Activated CD4-positive, alpha-beta T cell treated with anti-CD3 and anti-CD28 coated beads for 36 hours (primary cell): ENCODE results near the gene MCAM. TPM values are rescaled to one million over a fixed set of nuclear protein-coding genes. Genes with fewer than 3 reads are reported as not detected.
A peak's percentile ranks its signal among the peaks of the same experiment; 100 is the strongest.

Source experiments
- ATAC-seq: fragments of 200-7000 bp; cut with Tn5 transposase; one replicate; pipeline ENCODE4 v1.10.0; 2021; ENCODE audit warnings: mild to moderate bottlenecking, moderate library complexity
- CTCF ChIA-PET: fragments of 350-600 bp; sonication (Branson Sonifier 250); formaldehyde crosslinking; loops from one replicate; lab custom pipeline; 2021; ENCODE audit warnings: antibody characterized with exemption; lab: Charles Lee
- POLR2A ChIA-PET: fragments of 350-600 bp; sonication (Branson Sonifier 250); formaldehyde crosslinking; loops from one replicate; lab custom pipeline; 2021; ENCODE audit warnings: antibody characterized with exemption, inconsistent platforms; lab: Charles Lee
- DNase-seq: peaks from one replicate; pipeline ENCODE4 v3.0.0-alpha.2; 2020
- H3K27ac Mint-ChIP-seq: one replicate; pipeline ENCODE4 v1.8.0; 2021; ENCODE audit warnings: mixed read lengths
- H3K27me3 Mint-ChIP-seq: one replicate; pipeline ENCODE4 v1.8.0; 2021; ENCODE audit warnings: mixed read lengths
- H3K36me3 Mint-ChIP-seq: one replicate; pipeline ENCODE4 v1.8.0; 2021; ENCODE audit warnings: low read depth, mixed read lengths
- H3K4me1 Mint-ChIP-seq: one replicate; pipeline ENCODE4 v1.8.0; 2021; ENCODE audit warnings: mixed read lengths
- H3K4me3 Mint-ChIP-seq: one replicate; pipeline ENCODE4 v1.8.0; 2021; ENCODE audit warnings: mild to moderate bottlenecking, moderate library complexity, mixed read lengths
- H3K9me3 Mint-ChIP-seq: one replicate; pipeline ENCODE4 v1.8.0; 2021; ENCODE audit warnings: low read depth, mixed read lengths
- intact Hi-C, 2 experiments: fragments of 100-400 bp; cut with DNase I in 1 of 2; cut with micrococcal nuclease in 1 of 2; formaldehyde crosslinking; loops; one replicate each; pipeline versions ENCODE4 v1.14.2 to v1.15.1; 2022 to 2024; cut with DNase I, micrococcal nuclease
- total RNA-seq, 2 experiments: library from RNA; stranded (reverse); gene quantifications; one replicate each; pipeline ENCODE4 v1.2.3, GENCODE V29; 2021

Gene MCAM
- total RNA-seq, 2 experiments from 2014 or later = 6.8 to 6.9 TPM

- POLR2A ChIA-PET = interaction anchor here (0.5 to 0.8 kb wide), 2 partner anchors 18 to 27 kb away, joined by 3 to 4 read pairs; partner anchors contain the start of gene RNF26
- CTCF ChIA-PET = interaction anchor here (0.6 to 3.3 kb wide), 11 partner anchors 8 to 49 kb away, joined by 3 to 20 read pairs (median 4); no protein-coding TSS in a partner anchor
- ATAC-seq = no peak
- Mint-ChIP-seq H3K36me3 (peaks cover 27% of the 10 kb centered on the region), H3K9me3 (no peaks in the 10 kb centered on the region), H3K27ac (peak overlapping the region; percentile 95), H3K4me1 (peaks cover 27% of the 10 kb centered on the region), H3K4me3 (no peak overlapping the region), H3K27me3 (no peaks in the 10 kb centered on the region)
- intact Hi-C loops = no loop called here
- no peak for DNase-seq
Measured at GRCh38 chr11:119307219-119307618, 9.7 kb downstream of the MCAM start.

GRCh38 chr11:119306373-119306890 lies 10.5 kb downstream of the MCAM start:
- H3K9me3 Mint-ChIP-seq = no peaks in the 10 kb centered on the region
- H3K27me3 Mint-ChIP-seq = no peaks in the 10 kb centered on the region
- peak overlapping the region; percentile 42 for H3K4me3 Mint-ChIP-seq
- ChIA-PET POLR2A (interaction anchor here (0.8 kb wide), 1 partner anchor 15 kb away, joined by 3 read pairs; no protein-coding TSS in a partner anchor), CTCF (interaction anchor here (0.7 to 3.3 kb wide), 7 partner anchors 9 to 38 kb away, joined by 3 to 20 read pairs (median 5); no protein-coding TSS in a partner anchor)
- H3K4me1 Mint-ChIP-seq = peaks cover 27% of the 10 kb centered on the region
- peak; percentile 66 for DNase-seq
- H3K27ac Mint-ChIP-seq = peak overlapping the region; percentile 95
- intact Hi-C loops = no loop called here
- peak; percentile 95 for ATAC-seq
- peaks cover 31% of the 10 kb centered on the region for H3K36me3 Mint-ChIP-seq

GRCh38 chr11:119305556-119306372 lies 11.2 kb downstream of the MCAM start:
- CTCF ChIA-PET = interaction anchor here (0.7 to 3.3 kb wide), 4 partner anchors 17 to 38 kb away, joined by 3 to 20 read pairs (median 6); no protein-coding TSS in a partner anchor
- H3K9me3 Mint-ChIP-seq = no peaks in the 10 kb centered on the region
- peak overlapping the region; percentile 28 for H3K4me3 Mint-ChIP-seq
- intact Hi-C loops = no loop called here
- no peak for ATAC-seq
- peak overlapping the region; percentile 95 for H3K27ac Mint-ChIP-seq
- H3K4me1 Mint-ChIP-seq = peaks cover 27% of the 10 kb centered on the region
- DNase-seq = no peak
- POLR2A ChIA-PET = interaction anchor here (0.8 kb wide), 1 partner anchor 15 kb away, joined by 3 read pairs; no protein-coding TSS in a partner anchor
- no peaks in the 10 kb centered on the region for H3K27me3 Mint-ChIP-seq
- peaks cover 31% of the 10 kb centered on the region for H3K36me3 Mint-ChIP-seq

GRCh38 chr11:119303227-119303718 lies 13.7 kb downstream of the MCAM start:
- Mint-ChIP-seq H3K36me3 (peaks cover 45% of the 10 kb centered on the region), H3K4me1 (peaks cover 27% of the 10 kb centered on the region), H3K4me3 (no peak overlapping the region), H3K27me3 (no peaks in the 10 kb centered on the region), H3K27ac (no peak overlapping the region), H3K9me3 (no peaks in the 10 kb centered on the region)
- ATAC-seq = no peak
- CTCF ChIA-PET = interaction anchor here (1.2 to 1.3 kb wide), 3 partner anchors 11 to 34 kb away, joined by 3 to 5 read pairs (median 3); no protein-coding TSS in a partner anchor
- POLR2A ChIA-PET = no interaction called here
- intact Hi-C loops = no loop called here
- DNase-seq = no peak

GRCh38 chr11:119300198-119300964 lies 16.5 kb downstream of the MCAM start:
- H3K4me1 Mint-ChIP-seq = peaks cover 8% of the 10 kb centered on the region
- no peak for DNase-seq
- H3K9me3 Mint-ChIP-seq = no peaks in the 10 kb centered on the region
- CTCF ChIA-PET = interaction anchor here (0.6 to 2.3 kb wide), 7 partner anchors 10 to 712 kb away, joined by 3 to 9 read pairs (median 3); partner anchors contain the start of gene NLRX1
- POLR2A ChIA-PET = no interaction called here
- no peaks in the 10 kb centered on the region for H3K27me3 Mint-ChIP-seq
- H3K27ac Mint-ChIP-seq = no peak overlapping the region
- intact Hi-C loops = no loop called here
- H3K36me3 Mint-ChIP-seq = peaks cover 46% of the 10 kb centered on the region
- ATAC-seq = no peak
- H3K4me3 Mint-ChIP-seq = no peak overlapping the region

- Mint-ChIP-seq H3K9me3 (no peaks in the 10 kb centered on the region), H3K27me3 (no peaks in the 10 kb centered on the region), H3K4me1 (no peaks in the 10 kb centered on the region), H3K36me3 (peaks cover 42% of the 10 kb centered on the region), H3K4me3 (no peak overlapping the region), H3K27ac (no peak overlapping the region)
- CTCF ChIA-PET = interaction anchor here (0.6 to 2.3 kb wide), 5 partner anchors 12 to 354 kb away, joined by 3 to 9 read pairs (median 3); no protein-coding TSS in a partner anchor
- DNase-seq (no peak), ATAC-seq (no peak)
- POLR2A ChIA-PET = no interaction called here
- intact Hi-C loops = no loop called here
Measured at GRCh38 chr11:119299416-119299815, 17.5 kb downstream of the MCAM start.

- ATAC-seq = no peak
- no peaks in the 10 kb centered on the region for H3K4me1 Mint-ChIP-seq
- H3K9me3 Mint-ChIP-seq = no peaks in the 10 kb centered on the region
- no peak overlapping the region for H3K4me3 Mint-ChIP-seq
- peaks cover 39% of the 10 kb centered on the region for H3K36me3 Mint-ChIP-seq
- no peak overlapping the region for H3K27ac Mint-ChIP-seq
- intact Hi-C loops = no loop called here
- POLR2A ChIA-PET = no interaction called here
- no peaks in the 10 kb centered on the region for H3K27me3 Mint-ChIP-seq
- CTCF ChIA-PET = interaction anchor here (0.6 to 1.1 kb wide), 2 partner anchors 25 to 354 kb away, joined by 3 read pairs; no protein-coding TSS in a partner anchor
- no peak for DNase-seq
Measured at GRCh38 chr11:119298726-119299125, 18.2 kb downstream of the MCAM start.

- no peaks in the 10 kb centered on the region for H3K9me3 Mint-ChIP-seq
- H3K4me3 Mint-ChIP-seq = no peak overlapping the region
- ChIA-PET CTCF (interaction anchor here (0.6 to 0.8 kb wide), 3 partner anchors 26 to 375 kb away, joined by 3 to 5 read pairs (median 4); no protein-coding TSS in a partner anchor), POLR2A (no interaction called here)
- intact Hi-C loops = no loop called here
- H3K4me1 Mint-ChIP-seq = no peaks in the 10 kb centered on the region
- ATAC-seq (no peak), DNase-seq (no peak)
- no peak overlapping the region for H3K27ac Mint-ChIP-seq
- no peaks in the 10 kb centered on the region for H3K27me3 Mint-ChIP-seq
- peaks cover 31% of the 10 kb centered on the region for H3K36me3 Mint-ChIP-seq
Measured at GRCh38 chr11:119297938-119298337, 19.0 kb downstream of the MCAM start.

DNA sequence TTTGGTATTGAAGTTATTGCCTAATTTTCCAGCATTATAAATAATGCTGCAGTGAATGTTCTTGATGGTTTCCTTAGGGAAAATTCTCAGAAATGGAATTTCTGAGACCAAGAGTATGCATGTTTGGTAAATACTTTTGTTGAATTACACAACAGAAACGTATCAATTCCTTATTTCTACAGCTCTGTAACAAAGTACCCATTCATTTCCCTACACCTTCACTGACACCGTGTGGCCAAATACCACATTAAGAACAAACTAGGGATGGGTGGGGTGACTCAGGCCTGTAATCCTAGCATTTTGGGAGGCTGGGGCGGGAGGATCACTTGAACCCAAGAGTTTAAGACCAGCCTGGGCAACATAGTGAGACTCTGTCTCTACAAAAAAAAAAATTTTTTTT lies 21.8 kb downstream of the MCAM start:
- intact Hi-C loops = no loop called here
- Mint-ChIP-seq H3K9me3 (no peaks in the 10 kb centered on the region), H3K4me1 (no peaks in the 10 kb centered on the region), H3K27me3 (no peaks in the 10 kb centered on the region), H3K36me3 (peaks cover 32% of the 10 kb centered on the region), H3K27ac (no peak overlapping the region), H3K4me3 (no peak overlapping the region)
- ATAC-seq (no peak), DNase-seq (no peak)
- ChIA-PET POLR2A (no interaction called here), CTCF (interaction anchor here (1.3 kb wide), 1 partner anchor 26 kb away, joined by 4 read pairs; no protein-coding TSS in a partner anchor)

- CTCF ChIA-PET = interaction anchor here (0.6 kb wide), 1 partner anchor 45 kb away, joined by 3 read pairs; no protein-coding TSS in a partner anchor
- Mint-ChIP-seq H3K36me3 (peaks cover 19% of the 10 kb centered on the region), H3K27ac (no peak overlapping the region), H3K4me3 (no peak overlapping the region), H3K9me3 (no peaks in the 10 kb centered on the region), H3K27me3 (no peaks in the 10 kb centered on the region), H3K4me1 (no peaks in the 10 kb centered on the region)
- POLR2A ChIA-PET = no interaction called here
- intact Hi-C loops = no loop called here
- no peak for DNase-seq
- ATAC-seq = no peak
Measured at GRCh38 chr11:119293461-119293860, 23.5 kb downstream of the MCAM start.
